Stimulated activated CD4-positive, alpha-beta T cell treated with anti-CD3 and anti-CD28 coated beads, Interleukin-12 subunit alpha, Interleukin-12 subunit beta, amount 100 ng/mL, for 4 hours (primary cell): ENCODE measurements around the gene PRKCH.
A peak's percentile ranks its signal among the peaks of the same experiment; 100 is the strongest.

Experiments
- DNase-seq: peaks from one replicate; pipeline ENCODE4 v3.0.0-alpha.2; 2020

Gene PRKCH

GRCh38 chr14:61368781-61369453 lies 47.5 kb downstream of the PRKCH start:
- DNase-seq = no peak

GRCh38 chr14:61369454-61369810 lies 48.1 kb downstream of the PRKCH start:
- DNase-seq = no peak

DNA sequence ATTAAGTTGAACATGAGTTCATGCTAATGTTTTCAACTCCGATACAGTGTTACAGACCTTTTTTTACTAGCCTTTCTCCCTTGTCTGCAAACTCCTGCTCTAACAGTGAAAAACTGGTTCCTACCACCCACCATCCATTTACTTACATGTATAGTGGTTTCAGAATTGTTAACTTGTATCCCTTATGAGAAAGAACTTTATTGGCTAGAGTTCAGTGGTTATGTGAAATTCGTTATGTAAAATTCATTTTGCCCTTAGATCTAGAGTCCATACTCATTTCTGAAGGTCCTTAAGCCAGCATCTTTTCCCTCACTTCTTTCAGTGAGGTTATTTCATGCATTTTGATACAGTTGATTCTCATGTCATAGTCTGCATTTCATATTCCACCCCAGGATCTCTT lies 51.0 kb downstream of the PRKCH start:
- no peak for DNase-seq

GRCh38 chr14:61372842-61373555 lies 51.6 kb downstream of the PRKCH start:
- no peak for DNase-seq

DNA sequence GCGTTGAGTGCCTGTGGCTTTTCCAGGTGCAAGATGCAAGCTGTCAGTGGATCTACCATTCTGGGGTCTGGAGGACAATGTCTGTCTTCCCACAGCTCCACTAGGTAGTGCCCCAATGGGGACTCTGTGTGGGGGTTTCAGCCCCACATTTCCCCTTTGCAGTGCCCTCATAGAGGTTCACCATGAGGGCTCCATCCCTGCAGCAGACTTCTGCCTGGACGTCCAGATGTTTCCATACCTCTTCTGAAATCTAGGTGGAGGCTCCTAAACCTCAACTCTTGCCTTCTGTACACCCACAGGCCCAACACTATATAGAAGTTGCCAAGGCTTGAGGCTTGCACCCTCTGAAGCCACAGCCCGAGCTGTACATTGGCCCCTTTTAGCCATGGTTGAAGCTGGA lies 52.9 kb downstream of the PRKCH start:
- no peak for DNase-seq

DNA sequence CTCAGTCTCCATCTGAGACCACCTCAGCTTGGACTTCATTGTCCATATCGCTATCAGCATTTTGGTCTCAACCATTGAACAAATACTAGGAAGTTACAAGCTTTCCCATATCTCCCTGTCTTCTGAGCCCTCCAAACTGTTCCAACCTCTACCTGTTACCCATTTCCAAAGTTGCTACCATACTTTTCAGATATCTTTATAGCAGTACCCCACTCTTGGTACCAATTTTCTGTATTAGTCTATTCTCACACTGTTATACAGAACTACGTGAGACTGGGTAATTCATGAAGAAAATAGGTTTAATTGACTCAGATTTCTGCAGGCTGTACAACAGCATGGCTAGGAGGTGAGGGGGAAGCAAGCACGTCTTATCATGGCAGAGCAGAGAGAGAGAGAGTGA lies 53.8 kb downstream of the PRKCH start:
- no peak for DNase-seq

DNA sequence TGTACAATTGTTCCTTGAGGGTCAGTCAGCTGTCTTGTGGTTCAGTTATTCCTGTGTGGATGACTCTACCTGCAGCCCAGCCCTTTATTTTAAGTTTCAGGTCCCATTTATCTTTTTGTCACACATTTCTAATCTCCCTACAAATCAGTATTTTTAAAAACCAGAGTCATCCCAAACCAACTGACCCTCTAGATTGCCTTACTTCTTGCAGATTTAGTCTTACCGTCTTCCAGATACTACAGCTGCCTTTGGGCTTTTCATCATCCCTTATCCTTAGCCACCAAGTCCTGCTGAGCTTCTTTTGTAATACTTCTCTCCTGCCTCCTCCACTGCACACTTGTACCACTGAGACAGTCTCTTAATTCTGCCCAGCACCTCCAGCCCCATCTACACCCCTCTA lies 54.9 kb downstream of the PRKCH start:
- DNase-seq = no peak

DNA sequence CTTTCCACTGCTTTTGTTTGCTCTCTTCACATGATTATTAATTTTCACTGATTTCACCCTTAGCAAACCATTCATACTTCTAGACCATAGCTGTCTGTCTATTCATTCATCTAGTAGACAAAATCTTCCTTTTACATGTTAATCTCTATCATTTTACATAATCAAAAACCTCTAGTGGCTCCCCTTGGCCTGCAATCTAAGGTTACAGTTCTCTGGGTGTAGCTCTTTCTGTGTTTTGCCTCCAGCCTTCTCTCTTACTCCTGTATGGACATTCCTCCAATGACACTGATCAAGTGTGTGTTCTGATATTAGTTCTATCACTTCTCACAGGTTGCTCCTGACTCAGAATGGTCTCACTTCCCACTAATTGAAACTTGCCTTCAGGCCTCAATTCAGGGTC lies 56.4 kb downstream of the PRKCH start:
- DNase-seq = no peak

GRCh38 chr14:61379639-61380184 lies 58.3 kb downstream of the PRKCH start:
- DNase-seq = no peak

DNA sequence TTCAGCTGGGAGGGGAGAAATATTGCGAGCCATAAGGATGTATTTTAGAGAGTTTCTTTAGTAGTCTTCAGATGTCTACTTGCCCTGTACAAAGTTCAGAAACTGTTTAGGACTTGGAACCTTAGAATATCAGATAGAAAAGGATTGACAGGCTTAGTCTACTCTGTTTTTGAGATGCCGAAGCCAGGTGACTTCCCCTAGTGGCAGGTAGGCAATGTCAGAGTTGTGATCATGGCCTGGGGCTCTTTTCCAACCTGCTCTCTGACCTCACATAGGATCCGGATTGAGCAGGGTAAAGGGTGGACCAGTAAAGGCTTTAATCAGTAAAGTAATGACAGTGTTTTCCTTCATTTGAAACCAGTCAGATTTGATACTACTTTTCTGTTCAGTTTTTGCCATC lies 59.6 kb downstream of the PRKCH start:
- DNase-seq = no peak

GRCh38 chr14:61381553-61381952 lies 60.2 kb downstream of the PRKCH start:
- DNase-seq = no peak

DNA sequence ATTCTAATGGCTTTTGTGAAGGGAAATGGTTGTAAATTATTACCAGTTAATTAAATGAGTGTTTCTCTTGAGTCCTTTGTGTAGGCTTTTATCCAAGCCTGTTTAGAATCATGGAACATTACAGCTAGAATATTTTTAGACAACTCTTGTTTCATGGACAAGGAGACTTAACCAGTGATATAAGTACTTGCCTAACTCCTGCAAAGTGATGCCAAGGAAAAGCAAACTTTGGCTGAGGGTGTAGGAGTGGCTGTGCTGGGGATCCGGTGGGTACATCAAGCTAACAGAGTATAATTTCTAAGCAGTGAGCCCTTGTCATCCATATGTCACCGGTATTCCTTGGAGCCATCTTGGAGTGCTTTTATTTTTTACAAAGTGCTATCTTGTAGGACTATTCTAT lies 61.5 kb downstream of the PRKCH start:
- DNase-seq = no peak

- no peak for DNase-seq
Observed at GRCh38 chr14:61385002-61385685, 63.8 kb downstream of the PRKCH start.

DNA sequence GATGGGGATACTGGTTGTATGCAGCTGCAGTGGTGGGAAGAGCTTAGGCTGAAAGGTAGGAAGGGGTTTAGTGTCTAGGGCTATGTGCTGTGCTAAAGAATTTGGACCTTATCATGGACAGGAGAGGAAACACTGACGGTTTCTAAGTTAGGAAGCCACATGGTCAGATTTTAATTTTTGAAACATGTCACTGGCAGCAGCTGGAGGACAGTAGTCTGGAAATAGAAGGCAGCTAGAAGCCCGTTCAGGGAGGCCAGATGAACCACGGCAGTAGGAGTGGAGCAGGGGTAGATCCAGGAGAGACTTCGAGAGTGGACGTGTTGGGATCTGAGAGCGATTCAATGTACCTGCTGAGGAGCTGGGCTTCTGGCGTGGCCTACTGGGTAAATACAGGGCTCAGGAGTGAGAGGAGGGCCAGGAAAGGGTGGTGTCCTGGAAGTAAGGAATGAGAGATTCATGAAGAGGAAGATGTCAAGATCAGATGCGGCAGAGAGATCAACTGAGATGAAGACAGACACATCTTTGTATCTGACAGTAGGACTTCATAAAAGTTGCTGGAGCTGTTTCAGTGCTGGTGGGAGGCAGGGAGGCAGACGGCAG lies 64.9 kb downstream of the PRKCH start:
- DNase-seq = no peak

DNA sequence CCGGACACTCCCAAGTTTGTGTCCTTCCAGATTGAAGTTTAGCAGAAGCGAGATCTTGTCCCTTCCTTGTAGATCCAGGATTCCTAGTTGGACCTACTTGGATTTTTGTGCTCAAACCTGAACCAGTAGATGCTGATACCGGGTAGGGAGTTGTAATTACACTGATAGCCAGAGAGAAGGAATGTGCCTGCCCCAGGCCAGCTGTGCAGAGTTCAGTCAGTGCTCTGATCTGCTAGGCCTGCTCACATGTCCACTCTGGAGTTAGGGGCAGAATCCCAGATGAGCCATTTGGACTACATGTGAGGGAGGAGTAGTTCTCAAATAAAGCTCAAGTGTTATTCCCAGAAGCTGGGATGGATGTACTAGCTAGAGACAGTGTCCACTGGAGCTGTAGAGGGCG lies 65.7 kb downstream of the PRKCH start:
- DNase-seq = no peak

- peak; percentile 19 for DNase-seq
Observed at GRCh38 chr14:61388173-61388975, 67.0 kb downstream of the PRKCH start.

GRCh38 chr14:61388976-61389576 lies 67.7 kb downstream of the PRKCH start:
- DNase-seq = no peak

GRCh38 chr14:61391119-61391518 lies 69.7 kb downstream of the PRKCH start:
- DNase-seq = no peak

DNA sequence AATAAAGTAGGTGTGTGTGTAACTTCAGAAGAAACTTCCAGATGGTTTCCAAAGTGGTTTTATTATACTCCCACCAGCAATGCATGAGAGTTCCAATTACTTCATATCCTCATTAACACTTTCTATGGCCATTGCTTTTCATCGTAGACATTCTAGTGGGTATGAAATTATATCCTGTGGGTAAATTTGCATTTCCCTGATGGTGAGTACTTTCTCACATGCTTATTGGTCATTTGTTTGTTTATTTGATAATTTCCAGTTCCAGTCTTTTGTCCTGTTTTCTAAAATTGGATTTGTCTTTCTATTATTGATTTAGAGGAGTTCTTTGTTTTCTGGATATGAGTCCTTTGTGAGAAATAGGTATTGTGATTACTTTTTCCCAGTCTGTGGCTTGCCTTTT lies 70.9 kb downstream of the PRKCH start:
- DNase-seq = no peak

- no peak for DNase-seq
Observed at GRCh38 chr14:61394542-61394941, 73.2 kb downstream of the PRKCH start.

DNA sequence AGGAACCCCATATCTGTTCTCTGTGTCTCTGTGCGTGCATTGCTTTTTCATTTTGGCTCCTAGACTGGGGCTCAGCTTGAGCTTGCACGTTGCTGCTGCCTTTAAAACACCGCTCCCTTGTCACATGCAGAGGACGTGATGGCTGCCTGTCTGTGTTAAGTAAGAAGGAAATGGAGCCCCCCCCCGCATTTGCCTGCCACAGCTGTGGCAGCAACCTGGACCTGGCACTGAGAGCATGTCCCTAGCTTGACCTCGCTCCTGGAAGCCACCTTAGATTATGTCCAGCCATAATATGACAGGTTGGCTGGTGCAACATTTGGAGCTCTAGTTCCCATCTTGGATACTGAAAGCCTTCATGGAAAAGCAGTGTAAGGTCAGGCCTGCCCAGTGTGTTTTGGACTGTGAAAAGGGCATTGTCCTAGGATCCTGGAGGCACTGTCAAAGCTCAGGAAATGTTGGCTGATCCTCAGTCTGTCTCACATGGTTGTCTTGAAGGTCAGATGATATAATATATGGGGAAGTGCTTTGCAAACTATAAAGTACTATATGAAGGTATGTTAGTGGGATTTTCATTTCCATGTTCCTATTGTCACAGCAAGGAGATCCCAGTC lies 73.8 kb downstream of the PRKCH start:
- DNase-seq = no peak

- DNase-seq = no peak
Observed at GRCh38 chr14:61396279-61396678, 74.9 kb downstream of the PRKCH start.
